ENCODE results near the gene GPATCH2.
A peak's percentile ranks its signal among the peaks of the same experiment; 100 is the strongest.
"Not testable (repeated sequence)": the region's sequence is repeated elsewhere in the genome, so short reads cannot be mapped to it uniquely, and the experiment has no call there.

GPATCH2 gene

DNA sequence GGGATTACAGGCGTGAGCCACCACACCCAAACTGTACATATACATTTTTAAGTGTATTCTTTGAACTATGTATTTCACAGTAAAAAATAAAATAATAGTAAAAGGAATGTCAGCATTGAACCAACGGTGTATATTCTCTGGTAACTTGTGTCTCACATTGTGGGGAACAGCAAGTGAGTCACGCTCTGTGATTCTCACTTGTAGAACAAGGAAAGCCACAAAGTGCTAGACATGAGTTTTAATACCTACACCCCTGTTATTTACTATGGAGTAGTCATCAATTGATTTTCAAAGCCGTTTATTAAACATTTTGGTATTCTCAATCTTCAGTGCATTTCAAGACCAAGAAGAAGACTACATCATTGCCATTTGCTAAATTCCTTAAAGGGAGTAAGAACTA, 197.2 kb downstream of the GPATCH2 start:
- no peak for DNase-seq

DNA sequence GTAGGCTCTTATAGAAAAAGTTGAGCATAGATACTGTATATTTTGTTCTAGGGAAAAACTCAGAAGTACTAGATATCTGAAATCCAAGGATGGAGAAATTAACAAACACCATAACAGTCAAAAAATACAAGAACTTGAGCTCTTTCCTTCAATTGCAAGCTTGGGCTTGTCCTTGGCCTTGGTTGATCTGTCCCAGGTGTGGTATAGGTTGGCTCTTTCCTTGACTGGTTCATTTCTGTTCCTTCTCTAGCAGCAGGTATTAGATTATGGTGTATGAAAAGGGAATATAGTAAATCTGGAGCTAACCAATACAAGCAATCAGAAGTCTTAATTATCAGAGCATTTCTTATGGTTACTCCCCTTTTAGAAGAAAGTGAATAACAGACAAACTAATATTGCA, 198.6 kb downstream of the GPATCH2 start:
- no peak for DNase-seq

DNA sequence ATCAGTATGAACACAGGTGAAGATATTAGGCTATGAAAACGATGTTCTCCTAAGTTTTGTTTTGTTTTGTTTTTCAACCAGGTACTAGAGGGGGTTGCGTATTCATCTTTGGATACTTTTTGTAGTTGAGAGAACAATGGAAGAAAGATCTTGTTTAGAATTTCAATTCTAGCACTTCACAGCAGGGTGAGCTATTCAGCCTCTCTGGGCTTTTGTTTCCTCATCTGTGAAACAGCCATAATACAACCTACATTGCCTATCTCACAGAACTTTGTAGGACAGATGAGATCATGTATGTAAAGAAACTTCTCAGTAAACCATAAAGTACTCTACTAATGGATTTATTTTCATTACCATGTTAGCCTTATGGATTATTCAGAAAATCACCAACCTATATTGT, 199.5 kb downstream of the GPATCH2 start:
- peak in 1 of 3 donors; percentile 1 for DNase-seq

DNA sequence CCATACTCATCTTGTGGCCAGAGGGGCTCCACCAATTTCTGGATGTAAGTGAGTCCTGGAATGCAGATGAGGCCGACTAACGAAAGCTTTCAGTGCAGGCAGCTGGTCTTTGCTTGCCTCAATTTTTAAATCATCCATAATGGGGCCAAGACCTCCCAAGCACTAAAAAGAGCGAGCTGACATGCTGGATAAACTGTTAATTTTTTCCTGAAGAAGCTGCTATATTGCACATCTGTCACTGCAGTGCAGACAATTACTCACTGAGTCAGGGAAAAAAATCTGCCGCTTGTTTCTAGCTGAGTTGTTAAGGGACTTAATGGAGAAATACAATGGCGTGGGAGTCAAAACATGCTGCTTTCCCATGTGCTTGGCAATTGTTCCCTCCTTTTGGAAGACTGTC, 205.5 kb downstream of the GPATCH2 start:
- no peak for DNase-seq

GRCh38 chr1:217419194-217419551, 211.7 kb downstream of the GPATCH2 start:
- no peak for DNase-seq

- DNase-seq = no peak
These were observed 212.4 kb downstream of the GPATCH2 start for GRCh38 chr1:217418269-217419193.

DNA sequence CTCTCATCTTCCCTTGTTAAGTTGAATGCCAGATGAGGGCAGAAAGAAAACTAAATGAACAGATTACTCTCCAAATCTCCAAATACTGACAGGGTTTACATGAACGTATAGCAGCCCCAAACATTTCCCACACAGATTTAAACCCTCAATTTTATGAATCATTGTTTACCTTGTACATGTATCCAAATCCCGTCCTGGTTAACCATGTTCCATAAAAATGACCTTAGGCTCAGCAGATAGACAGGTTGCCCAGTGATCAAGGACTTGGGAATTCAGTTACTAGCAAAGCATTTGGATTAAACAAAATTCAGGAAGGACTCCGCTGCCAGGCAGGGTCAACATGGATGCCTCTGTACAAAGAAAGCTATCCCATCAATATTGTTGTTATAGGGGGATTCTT, 213.5 kb downstream of the GPATCH2 start:
- no peak for DNase-seq

- DNase-seq = no peak
These were observed 223.3 kb downstream of the GPATCH2 start for GRCh38 chr1:217407534-217408001.

DNA sequence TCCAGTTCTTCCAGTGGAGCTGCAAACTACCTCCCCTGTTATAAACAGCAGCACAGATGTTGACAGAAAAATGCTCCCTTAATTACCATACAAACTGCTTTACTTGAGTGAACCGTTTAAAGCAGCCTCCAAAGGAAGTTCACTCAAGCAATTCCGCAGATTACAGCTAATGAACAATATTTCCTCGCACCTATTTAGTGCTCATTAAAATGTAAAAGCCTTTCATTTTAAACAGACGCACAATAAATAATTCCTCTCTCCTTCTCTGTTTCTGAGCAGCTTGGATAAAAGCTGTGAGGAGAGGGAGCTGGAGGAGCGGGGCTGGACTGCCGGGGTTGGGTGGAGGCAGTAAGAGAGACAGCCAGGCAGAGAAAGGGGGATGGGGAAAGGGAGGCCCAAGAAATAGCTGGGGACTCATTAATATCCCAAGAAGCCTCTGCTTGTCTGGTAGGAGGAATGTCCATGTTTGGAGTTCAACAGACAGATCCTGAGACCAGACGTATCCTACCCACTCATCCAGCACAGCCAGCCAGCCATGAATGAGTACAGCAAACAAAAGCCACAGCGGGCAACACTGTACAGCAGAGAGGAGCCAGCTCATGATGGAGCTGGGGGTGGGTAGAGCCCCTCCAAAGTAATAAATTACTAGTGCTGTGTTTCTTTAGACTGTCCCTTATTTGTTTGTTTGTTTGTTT, 227.7 kb downstream of the GPATCH2 start:
- DNase-seq = no peak

DNA sequence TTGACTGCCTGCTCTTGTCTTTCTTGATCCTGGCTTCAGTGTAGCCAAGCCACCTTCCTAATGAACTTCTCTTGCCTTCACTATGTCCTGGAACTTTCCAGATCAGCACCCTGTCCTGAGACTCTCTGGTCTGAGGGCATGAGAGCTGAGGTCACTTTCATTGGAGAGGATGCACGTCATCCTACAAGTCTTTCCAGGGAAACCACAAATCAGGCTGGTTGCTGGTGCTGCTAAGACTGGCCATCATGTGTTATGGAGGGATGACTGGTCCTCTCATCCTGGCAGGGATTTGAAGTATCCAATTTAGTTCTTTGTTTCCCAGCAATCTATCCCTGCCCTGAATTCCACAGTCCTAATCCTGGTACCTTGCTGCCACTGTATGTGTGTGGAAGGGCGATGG, 228.6 kb downstream of the GPATCH2 start:
- DNase-seq = no peak

DNA sequence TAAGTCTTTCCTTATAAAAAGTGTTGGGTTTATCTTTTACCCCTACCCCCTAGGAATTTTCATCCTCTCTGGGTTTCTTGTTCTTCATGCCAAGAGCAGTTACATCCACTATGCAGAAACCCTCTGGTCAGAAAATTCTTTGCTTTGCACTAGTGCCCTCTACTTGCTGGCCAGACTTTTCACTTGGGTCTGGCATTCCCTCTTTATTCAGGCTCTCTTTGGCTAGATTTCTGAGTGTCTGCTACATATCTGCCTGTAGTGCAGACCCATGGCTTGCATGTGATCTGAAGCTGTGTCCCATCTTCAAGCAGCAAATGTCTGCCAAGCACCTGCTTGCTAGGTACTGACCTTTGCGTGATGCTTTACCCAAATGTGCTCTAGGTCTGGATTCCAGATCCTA, 237.0 kb downstream of the GPATCH2 start:
- no peak for DNase-seq

DNA sequence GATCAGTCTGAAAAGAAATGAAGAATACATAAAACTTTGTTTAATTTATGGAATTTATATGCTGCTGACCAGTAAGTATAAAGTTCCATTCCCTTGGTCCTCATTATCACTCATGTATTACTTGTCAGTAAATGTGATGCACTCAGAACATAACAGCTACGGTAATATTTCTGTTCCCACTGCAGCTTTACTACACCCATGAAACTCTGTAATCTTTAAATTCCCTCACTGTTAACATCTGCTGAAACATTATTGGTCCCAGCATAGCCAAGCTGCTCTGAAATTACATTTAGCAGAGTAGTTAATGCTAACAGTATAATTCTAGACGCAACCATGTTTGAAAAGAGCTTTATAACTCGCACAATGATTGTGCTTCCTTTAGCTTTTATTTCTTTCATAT, 238.4 kb downstream of the GPATCH2 start:
- no peak for DNase-seq

DNA sequence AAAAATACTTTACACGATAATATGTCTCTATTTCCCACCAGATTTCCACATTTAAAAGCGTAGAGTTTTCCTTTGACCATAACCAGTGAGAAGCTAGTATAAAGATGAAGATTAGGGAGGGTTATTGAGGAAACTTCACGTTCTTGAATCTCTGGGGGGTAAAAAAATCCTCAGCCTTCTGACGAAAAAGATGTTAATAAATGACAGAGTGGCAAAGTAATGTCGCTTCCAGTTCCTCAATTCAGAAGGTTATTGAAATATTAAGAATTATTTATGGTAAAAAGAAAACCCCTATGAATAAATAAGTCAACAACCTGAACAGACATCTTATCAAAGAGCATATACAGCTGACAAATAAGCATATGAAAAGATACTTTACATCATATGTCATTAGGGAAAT, 241.0 kb downstream of the GPATCH2 start:
- no peak for DNase-seq

DNA sequence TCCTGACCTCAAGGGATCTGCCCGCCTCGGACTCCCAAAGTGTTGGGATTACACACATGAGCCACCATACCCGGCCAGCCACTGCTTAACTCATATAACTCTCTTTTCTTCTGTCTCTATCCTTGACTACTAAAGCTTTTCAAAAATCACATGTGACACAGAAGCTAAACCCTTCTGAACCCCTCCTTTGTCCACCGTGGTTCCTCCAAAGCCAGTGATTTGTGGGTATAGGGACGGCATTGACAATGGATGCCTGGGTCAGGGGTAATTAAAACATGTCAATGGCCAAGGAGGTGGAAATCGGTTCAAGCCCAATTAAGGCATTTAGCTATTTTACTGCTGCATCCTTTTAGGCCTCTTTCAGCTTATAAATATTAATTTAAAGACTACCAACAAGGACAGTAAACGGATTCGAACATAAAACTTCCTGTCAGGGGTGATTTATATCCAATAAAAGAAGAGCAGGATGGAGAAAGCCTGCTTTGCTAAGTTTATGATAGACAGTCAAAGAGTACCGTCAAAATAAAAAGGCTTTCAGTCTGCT, 242.3 kb downstream of the GPATCH2 start:
- DNase-seq = no peak

- not testable (repeated sequence) for DNase-seq
These were observed 249.1 kb downstream of the GPATCH2 start for GRCh38 chr1:217381773-217382172.

DNA sequence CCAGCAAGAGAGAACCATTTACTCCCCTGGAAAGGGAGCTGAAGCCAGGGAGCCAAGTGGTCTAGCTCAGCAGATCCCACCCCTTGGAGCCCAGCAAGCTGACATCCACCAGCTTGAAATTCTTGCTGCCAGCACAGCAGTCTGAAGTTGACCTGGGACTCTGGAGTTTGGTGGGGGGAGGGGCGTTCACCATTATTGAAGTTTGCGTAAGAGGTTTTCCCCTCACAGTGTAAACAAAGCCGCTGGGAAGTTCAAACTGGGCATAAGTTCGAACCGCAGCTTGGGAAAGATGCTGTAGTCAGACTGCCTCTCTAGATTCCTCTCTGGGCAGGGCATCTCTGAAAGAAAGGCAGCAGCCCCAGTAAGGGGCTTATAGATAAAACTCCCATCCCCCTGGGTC, 251.1 kb downstream of the GPATCH2 start:
- DNase-seq = not testable (repeated sequence)

GRCh38 chr1:217379336-217379735, 251.6 kb downstream of the GPATCH2 start:
- DNase-seq = no peak

Measured in suppressor macrophage treated with lipopolysaccharide for 1 hour (primary cell).